NCI-H748 treated with DMSO at 0.1 percent for 48 hours (cell line): Measurements from ENCODE around the gene CERKL.
"Not testable (repeated sequence)": the region's sequence is repeated elsewhere in the genome, so short reads cannot be mapped to it uniquely, and the experiment has no call there.

Experiments
- DNase-seq: peaks from one replicate; lab custom pipeline; 2025; lab: John Stamatoyannopoulos, UW

Gene CERKL

GRCh38 chr2:181656450-181657291, at the start of gene CERKL:
Gene CERKL, minus strand, starts transcription at chr2:181657105. Its CDS starts 99 bp downstream, at chr2:181657006.
- DNase-seq: peak; percentile 76

DNA sequence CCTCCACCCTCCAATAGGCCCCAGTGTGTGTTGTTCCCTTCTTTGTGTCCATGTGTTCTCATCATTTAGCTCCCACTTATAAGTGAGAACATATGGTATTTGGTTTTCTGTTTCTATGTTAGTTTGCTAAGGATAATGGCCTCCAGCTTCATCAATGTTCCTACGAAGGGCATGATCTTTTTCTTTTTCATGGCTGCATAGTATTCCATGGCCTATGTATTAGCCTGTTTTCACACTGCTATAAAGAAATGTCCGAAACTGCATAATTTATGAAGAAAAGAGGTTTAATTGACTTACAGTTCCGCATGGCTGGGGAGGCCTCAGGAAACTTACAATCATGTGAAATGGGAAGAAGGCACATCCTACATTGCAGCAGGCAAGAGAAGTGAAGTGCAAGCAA, 45.6 kb upstream of the CERKL start:
- DNase-seq: not testable (repeated sequence)

- no peak for DNase-seq
Observed at GRCh38 chr2:181698223-181698622, 41.3 kb upstream of the CERKL start.

DNA sequence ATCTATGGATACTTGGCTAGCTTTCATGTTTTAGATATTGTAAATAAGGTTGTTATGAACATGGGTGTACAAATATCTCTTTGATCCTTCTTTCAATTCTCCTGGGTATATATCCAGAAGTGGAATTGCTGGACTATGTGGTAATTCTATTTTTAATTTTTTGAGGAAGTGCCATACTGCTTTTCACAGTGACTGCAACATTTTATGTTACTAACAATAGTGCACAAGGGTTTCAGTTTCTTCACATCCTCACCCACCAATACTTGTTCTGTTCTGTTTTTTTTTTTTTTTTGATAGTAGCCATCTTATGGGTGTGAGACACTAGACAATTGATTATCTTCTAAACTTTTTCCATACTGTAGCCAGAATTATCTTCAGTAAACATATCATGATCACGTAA, 40.7 kb upstream of the CERKL start:
- no peak for DNase-seq

GRCh38 chr2:181697126-181697525, 40.2 kb upstream of the CERKL start:
- no peak for DNase-seq

DNA sequence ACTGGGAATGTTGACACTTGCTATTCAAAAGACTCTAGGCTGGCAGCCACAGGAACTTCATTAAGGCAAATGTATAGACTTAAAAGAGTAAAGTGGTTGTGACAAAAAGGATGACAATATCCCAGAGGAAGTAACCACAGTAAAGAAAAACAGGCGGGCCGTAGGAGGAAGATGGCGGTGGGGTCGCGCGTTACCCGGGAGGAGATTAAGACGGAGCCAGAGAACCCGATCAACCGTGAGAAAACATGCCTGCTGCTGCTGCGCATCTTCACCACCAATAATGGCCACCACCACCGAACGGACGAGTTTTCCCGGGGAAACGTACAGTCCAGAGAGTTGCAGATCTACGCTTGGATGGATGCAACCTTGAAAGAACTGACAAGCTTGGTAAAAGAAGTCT, 37.4 kb upstream of the CERKL start:
- no peak for DNase-seq

- no peak for DNase-seq
Observed at GRCh38 chr2:181690860-181691259, 34.0 kb upstream of the CERKL start.

GRCh38 chr2:181686576-181687185, 29.8 kb upstream of the CERKL start:
- DNase-seq: peak; percentile 87

DNA sequence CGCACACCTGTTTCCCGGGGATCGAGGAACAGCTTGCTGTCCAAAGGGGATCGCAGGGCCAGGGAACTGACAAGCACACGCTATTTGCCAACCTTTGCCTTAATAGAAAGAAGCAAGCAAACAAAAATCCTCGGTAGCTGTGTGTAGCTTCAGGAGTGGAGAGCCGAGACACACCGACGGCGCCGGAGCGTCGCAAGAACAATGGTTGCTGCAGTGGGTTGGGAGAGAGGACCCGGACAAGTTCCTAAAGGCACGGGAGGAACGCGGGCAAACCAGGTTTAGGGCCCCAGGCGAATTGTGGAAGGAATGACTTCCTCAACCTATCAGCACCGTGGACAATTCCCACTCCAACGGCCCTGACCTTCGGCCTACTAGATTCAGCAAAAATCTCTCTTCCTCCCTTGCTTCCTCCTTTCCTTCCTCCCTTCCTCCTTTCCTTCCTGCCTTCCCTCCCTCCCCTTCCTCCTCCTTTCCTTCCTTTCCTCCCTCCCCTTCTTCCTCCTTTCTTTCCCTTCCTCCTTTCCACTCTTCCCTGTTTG, 28.3 kb upstream of the CERKL start:
- peak; percentile 35 for DNase-seq

DNA sequence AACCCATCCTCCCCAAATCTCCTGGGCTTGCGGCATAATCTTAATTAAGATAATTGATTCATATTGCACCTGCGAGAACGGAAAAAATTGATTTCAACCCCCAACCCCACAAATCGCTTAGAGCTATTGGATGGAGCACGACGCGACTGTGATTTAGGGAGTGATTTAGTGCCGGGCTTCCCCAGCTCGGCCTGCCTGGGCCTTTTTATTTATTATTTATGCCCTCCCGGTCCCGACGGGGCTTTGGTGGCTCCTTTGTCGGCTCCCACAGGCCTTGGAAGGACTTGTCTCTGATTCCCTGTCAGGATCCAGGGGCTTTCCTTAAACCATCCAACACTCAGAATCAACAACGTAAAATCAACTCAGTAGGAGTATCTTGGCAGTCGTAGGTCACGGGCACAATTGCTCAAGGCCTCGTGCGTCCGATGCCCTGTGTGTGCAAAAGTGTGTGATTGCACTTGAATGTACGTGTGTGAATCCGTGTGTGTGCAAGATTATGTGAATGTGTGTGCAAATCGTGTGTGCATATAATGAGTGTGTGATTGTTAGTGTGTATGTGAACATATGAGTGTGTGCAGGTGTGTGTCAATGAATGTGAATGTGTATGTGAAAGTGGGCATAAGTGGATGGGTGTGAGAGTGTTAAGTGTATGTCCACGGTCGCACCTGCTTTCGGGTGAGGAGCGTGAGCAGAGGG, 27.7 kb upstream of the CERKL start:
- no peak for DNase-seq

- DNase-seq: no peak
Observed at GRCh38 chr2:181683518-181684453, 26.9 kb upstream of the CERKL start.

DNA sequence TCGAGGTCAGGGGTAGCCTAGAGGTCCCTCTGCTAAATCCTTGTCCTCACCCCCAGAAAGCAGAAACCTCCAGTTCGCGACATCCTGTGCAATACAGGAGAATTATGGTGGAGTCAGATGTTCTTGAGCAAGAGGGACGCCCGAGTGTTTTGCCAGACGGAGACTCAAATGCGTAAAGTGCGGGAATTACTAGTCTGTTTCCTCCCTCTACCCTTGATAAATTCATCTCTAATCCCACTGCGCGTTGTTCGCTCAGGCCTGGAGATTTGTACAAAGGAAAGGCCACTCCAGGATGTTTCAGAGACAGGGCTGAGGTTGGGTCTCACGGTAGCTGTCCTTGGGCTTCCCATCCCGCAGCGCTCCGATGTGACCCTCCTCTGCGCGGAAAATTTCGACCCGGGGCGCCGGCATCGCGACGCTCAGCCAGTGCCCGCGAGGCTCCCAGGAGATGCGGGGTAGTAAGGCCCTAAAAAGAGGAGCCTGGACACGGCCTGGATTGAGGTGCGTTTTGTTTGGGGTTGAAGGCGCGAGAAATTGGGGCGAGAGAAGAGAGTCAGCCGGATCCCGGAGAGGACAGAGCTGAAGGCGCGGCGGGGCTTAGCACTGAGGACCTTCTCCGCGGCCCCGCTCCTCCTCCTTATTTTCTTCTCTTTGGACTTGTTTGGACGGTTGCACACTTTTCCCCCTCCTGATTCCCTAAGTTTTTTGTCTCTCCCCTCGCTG, 26.1 kb upstream of the CERKL start:
- DNase-seq: no peak

DNA sequence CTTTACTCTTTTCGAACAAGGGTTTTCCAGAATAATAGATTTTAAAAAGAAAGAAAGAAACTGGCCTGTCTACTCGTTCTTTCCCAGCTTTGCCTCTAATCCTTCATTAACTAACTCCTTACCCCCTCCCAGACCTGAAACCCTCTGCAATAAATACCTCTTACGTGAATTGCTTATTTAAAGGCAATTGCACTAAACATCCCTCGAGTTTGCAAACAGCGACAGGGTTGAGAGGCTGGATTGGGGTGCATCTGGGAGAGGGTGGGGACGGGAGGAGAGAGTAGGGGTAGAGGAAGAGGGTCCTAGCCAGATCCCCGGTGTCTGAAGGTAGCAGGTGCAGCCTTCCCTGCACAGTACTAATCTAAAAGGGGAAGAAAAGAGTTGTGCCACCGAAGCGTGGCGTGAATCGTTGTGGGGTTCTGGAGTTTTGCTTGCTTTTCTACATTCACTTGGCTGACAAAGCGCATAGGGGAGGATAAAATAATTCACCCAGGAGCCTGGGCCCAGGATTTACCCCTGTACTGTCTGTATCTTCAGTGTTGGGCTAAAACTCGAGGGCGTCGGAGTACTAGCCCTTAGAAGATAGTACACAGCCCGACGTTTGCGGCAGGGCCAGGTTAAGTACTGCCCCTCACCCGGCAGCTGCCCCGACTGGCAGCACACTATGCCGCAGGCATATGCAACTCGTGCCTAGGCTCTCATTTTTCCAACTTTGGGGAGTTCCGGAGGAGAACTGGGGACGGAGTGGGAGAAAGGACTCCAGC, 25.3 kb upstream of the CERKL start:
- no peak for DNase-seq

DNA sequence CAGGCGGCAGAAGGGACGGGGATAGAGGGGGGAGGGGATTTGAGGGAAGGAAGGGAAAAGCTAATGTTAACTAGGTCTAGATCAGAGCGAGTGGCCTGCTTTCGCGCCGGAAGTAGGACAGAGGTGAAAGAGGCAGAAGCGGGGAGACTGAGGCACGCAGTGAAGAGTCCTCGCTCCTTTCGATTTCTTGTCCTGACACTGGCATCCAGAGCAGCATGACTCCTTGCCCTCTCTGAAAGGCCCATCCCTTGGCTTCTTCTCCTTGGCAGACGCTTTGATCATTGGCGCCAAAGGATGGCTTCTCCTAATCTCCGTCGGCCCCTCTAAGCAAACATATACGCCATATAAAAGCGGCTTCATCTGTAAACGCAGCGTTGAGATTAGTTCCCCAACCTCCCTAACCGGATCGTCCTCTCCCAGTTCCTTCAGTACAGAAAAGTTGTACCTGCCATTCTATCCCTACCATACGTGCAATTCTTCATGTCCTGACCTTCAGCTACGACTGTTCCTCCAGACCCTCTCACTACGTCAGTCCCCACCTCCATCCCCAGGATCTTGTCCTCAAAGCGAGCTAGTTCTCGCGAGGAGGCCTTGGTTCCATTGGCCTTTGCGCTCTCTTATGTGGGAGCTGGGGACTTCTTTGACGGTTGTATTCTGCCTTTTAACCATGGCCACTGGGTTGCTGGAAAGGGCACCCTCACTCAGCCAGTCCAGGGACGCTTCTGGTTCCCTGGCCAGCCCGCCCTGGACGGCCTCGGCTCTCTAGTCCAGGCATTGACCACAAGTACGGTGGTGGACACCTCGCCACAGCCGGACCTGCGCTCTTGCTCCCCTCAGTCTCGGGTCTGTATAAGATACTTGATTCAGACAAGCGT, 24.3 kb upstream of the CERKL start:
- DNase-seq: no peak

DNA sequence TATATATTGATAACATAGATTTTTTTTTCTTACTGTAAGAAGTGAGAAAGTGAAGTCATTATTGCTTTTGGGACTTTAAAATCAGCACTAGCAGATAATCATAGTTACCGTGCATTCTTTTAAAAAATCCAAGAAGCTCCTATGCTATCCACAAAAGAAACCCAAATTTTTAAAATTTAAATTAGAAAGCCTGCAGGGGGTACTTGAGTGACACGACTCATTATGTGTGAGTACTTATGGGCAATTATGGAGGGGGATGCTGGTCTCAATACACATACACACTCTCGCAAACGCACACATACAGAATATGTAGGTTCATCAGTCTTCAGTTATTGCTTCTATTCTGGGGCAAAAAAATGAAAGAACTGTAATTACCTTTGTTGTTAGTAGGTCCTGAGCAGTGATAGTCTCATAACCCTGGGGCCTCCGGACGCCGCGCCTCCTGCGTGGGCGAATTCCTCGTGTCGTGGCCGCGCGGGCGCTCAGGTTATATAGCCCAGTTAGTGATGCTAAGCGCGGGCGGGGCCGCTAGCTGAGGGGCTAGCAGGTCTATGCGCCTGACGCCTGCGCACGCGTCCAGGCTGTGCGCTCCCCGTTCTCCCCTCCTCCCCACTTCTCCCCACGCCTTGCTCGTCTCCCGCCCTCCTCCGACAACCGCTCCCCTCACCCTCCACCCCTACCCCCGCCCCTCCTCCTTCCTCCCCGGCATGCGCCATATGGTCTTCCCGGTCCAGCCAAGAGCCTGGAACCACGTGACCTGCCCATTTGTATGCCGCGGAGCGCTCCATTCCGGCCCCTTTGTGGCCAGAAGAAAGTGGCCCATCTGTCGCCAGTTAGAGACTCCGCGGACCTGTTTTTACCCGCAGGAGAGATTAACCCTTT, 23.4 kb upstream of the CERKL start, which contains the start of gene NEUROD1:
NEUROD1 (minus strand) TSS at position 463 of the 882 bp plus-strand sequence. CDS start 1,657 bp downstream, outside the sequence.
- no peak for DNase-seq

GRCh38 chr2:181679544-181679979, 22.7 kb upstream of the CERKL start:
- no peak for DNase-seq

- no peak for DNase-seq
Observed at GRCh38 chr2:181678861-181679543, 22.1 kb upstream of the CERKL start.
